DMS153 (cell line): ENCODE measurements around the gene NTHL1.

ENCODE experiments used
- DNase-seq: peaks from one replicate; lab custom pipeline; 2025; lab: John Stamatoyannopoulos, UW

NTHL1 gene

GRCh38 chr16:1991948-1992703 is 55.5 kb downstream of the NTHL1 start:
- DNase-seq, result no peak

GRCh38 chr16:1991588-1991947 is 56.1 kb downstream of the NTHL1 start:
- no peak for DNase-seq

DNA sequence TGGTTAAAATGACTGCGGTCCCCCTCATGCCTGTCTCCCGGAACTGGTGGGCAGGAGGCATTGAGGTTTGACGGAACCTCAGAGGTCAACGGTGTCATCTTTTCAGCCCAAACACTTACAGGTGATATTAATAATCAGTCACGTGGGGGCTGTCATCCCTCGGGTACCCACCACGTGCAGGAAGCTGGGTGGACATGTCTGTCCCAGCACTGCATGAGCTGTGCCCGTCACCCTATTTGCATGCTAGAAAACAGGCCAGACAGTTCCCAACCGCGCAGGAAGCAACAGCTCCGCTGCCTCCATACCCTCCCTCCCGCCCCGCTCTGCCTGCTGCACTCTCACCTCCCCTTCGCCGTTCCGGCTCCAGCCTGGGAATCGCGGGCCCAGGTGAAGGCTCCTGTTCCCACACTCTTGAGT is 56.5 kb downstream of the NTHL1 start:
- DNase-seq, result no peak

- DNase-seq, result no peak
Observed at GRCh38 chr16:1990351-1991134, 57.1 kb downstream of the NTHL1 start.

- DNase-seq, result no peak
Observed at GRCh38 chr16:1990101-1990350, 57.6 kb downstream of the NTHL1 start.
